GM21515 (cell line): ENCODE measurements around the gene E4F1.

Experiments used
- ATAC-seq: cut with Tn5 transposase; IDR thresholded peaks from one replicate; pipeline ENCODE4 v1.9.1; 2021; ENCODE audit not compliant: unreplicated experiment

The E4F1 gene

DNA sequence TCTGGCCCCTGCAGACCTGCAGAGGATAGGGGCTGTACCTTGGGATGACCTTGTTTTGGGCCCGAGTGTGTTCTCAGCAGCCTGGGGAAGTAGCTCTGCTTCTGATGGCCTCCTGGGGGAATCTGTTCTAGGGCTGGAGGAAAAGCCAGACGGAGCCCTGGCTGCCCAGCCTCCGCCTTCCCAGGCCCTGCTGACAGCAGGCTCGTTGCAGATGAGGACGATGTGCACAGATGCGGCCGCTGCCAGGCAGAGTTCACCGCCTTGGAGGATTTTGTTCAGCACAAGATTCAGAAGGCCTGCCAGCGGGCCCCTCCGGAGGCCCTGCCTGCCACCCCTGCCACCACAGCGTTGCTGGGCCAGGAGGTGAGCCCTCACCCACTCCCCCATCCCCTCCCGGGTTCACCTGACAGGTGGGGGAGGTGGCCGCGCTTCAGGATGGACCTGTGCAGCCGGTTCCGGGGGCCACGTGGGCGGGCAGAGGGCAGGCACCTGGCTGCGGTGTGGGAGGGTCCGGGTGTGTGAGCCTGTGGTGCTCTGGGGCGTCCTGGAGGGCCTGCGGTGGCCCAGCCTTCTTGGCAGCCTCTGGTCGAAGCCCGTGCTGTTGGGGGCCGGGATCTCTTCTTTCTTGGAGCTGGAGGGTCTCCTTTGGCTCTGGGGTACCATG, 4.9 kb downstream of the E4F1 start:
- no peak for ATAC-seq

DNA sequence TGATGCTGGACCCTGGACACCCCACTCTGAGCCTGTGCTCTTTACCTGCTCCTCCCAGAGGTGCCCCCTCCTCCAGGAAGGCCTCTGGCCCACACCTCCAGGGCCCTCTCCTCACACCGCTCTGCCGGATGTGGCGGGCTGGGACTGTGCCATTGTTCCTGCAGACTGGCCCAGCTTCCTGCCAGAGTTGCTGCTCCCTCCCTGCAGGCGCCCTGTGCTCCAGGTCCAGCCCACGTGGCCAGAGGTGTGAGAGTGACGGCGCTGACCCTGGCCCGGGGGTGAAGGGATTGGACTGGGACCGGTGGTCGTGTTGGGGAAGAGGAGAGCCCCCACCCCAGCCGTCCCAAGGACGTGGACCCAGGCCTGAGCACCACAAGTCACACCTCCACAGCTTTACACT, 5.7 kb downstream of the E4F1 start:
- no peak for ATAC-seq

DNA sequence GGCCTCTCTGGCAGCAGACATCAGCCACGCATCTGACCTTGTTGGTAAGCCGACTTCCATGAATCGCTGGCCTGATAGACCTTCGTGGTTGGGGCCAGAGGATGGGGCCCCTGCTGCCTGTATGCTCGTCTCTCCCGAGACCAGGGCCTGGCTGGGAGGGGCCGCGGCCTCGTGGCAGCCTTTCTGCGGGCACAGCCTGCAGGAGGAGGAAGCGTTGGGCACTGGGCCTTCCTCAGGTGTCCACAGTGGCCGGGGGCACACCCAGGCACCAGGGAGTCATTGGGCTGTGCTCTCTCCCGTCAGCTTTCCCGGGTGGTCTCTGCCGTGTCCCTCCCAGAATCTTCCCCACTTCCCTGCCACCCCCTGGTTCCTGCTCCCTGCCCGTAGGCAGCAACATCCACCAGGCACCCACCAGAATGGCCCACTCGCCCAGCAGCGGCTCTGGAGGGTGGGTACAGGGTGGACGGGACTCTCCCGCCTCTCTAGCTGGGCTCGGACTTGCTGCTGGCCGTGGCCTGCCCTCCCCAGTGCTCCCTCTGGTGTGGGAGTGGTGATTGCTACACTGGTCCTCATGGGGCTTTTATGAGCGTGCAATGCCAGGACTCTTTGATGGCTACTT, 6.3 kb downstream of the E4F1 start:
- ATAC-seq = no peak

DNA sequence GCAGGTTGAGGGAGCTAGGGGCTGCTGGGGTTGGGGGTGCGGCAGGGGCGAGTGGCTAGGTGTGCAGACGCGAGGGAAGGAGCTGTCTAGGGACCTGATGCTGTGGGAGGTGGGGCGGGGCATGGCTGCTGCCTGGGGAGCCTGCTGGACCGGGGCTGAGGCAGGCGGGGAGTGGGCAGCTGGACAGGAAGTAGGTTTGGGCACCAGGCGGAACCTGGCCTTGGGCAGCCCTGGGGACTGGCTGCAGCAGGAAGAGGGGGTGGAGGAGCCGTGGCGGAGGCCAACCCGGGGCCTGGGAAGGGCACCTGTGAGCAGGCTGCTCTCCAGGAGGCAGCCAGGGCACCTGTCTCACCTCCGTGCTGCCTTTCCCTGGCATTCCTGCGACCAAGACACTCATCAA, 7.0 kb downstream of the E4F1 start:
- ATAC-seq = no peak

DNA sequence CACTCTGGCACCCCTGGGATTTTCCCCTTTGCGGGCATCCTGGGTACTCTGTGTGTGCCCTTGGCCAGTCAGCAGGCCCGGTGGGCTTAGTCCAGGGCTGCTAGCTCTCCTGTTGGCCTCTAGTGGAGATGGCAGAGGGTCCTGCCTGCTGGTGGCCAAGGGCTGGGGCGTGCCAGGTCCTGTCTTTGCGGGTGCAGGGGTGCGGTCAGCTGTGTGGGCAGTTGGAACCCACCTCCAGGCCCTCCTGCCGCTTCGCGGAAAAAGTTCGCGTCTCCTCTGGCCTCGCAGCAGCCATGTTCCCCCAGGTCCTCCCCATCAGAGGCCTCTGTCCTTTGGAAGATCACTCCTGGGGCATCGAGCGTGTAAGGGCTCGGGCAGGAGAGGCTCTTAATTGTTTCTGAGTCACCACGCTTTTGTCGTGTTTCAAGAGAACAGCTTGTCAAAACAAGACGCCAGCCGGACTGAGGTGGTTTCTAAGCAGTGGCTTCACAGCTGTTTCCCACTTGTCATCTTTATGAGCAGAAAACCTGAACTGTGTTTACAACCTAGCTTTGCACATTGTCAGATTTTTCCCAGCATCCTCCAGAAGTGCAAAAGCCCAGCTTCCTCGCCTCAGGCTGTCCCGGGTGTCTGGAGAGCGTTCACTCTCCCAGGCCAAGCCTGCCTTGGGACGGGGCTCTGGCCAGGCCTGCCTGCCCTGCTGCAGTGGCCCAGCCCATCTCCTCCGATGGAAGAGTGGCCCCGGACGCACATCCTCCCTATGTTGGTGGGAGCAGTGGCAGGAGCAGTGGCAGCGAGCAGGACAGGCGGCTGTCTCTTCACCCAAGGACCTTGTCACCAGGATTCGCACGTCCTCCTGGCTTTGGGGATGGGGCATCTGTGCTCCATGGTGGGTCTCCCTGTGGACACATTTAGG, 7.9 kb downstream of the E4F1 start:
- ATAC-seq = no peak

DNA sequence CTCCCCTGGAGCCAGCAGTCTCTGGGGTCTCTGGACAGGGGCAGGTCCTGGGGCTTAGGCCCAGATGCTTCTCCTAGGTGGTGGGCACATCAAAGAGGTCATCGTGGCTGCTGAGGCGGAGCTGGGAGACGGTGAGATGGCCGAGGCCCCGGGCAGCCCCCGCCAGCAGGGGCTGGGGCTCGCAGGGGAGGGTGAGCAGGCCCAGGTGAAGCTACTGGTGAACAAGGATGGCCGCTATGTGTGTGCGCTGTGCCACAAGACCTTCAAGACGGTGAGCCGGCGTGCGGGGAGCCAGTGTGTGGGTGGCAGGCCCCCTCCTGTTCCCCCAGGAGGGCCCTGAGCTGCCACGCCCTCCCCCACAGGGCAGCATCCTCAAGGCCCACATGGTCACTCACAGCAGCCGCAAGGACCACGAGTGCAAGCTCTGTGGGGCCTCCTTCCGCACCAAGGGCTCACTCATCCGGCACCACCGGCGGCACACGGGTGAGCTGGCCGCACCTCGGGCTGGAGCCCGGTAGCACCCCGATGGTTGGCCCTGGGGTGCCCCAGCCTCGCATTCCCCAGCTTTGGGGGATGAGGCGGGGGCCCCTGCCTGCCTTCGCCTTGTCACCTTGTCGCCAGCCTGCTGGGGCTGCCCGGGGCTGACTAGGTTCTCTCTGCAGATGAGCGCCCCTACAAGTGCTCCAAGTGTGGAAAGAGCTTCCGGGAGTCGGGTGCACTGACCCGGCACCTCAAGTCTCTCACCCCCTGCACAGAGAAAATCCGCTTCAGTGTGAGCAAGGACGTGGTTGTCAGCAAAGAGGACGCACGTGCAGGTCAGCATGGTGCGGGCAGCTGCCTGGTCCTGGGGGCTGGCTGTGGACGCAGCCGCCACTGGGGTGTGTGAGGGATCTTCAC, 9.0 kb downstream of the E4F1 start:
- no peak for ATAC-seq

DNA sequence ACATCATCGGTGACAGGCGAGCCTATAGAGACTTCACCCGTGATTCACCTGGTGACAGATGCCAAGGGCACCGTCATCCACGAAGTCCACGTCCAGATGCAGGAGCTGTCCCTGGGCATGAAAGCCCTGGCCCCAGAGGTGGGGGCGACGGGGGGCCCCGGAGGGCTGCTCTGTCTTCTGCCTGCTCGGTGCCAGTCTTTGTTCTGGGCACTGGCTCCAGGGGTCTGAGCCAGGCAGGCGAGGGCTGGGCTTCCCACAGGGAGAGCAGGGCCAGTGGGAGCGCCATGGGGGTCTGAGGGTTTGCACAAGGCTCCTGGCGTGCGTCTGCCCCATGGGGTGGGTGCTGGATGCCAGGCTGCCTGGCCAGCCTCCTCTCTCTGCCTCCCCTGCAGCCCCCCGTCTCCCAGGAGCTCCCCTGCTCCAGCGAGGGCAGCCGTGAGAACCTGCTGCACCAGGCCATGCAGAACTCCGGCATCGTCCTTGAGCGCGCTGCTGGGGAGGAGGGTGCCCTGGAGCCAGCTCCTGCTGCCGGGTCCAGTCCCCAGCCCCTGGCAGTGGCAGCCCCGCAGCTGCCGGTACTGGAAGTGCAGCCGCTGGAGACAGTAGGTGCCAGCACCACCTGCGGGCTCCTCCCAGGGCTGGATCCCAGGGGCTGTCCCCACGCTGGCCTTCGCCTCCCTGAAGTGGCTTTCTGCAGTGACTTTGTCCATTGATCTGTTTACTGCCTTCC, 9.8 kb downstream of the E4F1 start:
- ATAC-seq = no peak

DNA sequence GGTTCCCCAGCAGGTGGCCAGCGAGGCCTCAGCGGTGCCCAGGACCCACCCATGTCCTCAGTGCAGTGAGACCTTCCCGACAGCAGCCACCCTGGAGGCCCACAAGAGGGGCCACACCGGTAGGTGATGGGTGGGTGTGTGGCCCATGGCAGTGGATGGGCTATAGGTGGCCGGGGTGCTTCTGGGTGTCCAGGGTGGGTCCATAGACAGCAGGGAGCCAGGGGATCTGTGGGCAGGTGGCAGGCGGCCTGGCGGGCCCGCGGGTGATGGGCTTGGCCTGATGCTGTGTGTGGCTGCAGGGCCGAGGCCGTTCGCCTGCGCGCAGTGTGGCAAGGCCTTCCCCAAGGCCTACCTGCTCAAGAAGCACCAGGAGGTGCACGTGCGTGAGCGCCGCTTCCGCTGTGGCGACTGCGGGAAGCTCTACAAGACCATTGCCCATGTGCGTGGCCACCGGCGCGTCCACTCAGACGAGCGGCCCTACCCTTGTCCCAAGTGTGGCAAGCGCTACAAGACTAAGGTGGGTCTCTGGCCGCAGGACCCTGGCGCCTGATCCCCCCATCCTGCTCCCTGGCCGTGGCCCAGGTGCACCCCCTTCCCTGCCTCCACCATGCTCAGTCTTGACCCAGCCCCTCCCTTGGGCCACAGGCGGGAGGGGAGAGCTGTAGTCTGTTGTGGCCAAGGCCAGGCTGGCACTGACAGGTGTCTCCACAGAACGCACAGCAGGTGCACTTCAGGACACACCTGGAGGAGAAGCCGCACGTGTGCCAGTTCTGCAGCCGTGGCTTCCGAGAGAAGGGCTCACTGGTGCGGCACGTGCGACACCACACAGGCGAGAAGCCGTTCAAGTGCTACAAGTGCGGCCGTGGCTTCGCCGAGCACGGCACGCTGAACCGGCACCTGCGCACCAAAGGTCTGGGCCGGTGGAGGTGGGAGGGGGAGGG, 10.8 kb downstream of the E4F1 start:
- no peak for ATAC-seq

DNA sequence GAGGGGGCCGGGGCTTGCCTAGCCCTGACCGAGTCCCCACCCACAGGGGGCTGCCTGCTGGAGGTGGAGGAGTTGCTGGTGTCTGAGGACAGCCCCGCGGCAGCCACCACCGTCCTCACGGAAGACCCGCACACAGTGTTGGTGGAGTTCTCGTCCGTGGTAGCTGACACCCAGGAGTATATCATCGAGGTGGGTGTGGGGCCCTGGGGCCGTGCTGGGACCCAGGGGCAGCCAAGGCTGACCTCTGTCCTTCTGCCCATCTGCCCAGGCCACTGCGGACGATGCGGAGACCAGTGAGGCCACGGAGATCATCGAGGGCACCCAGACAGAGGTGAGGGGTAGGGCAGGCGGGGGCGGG, 11.4 kb downstream of the E4F1 start:
- ATAC-seq = no peak

DNA sequence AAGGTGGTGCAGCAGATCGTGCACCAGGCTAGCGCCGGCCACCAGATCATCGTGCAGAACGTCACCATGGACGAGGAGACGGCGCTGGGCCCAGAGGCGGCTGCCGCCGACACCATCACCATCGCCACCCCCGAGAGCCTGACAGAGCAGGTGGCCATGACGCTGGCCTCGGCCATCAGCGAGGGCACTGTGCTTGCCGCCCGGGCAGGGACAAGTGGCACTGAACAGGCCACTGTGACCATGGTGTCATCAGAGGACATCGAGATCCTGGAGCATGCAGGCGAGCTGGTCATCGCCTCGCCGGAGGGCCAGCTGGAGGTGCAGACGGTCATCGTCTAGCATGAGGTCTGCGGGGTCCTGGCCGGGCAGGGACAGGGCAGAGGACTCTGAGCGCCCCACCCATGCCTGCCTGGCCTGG, 11.9 kb downstream of the E4F1 start:
- ATAC-seq = no peak

DNA sequence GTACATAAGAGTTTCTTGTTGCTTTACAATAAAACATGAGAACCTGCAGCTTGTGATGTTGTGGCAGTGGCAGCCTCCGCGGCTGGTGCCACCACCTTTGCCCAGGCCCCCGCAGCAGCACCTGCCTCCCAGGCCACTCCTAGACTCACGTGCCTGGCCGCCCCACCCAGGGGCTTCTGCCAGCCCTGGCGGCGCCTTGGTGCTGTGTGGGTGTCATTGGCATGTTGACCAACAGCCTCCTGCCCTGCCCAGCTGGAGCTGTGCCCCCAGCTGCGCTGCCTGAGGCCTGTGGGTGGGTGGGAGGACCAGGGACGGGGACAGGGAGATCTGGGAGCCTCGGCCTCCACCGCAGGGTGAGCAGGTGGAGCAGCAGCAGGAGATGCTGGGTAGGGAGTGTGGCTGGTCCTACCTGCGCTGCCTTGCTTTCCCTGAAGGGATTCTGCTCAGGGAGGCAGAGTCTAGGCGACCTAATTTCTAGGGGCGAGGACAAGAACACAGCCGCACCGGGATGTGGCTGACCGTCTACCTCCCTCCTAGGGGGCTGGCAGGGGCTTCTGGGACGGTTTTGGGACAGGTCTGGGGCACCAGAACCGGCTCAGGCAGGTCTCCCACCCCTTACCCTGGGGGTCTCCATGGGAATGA, 12.4 kb downstream of the E4F1 start:
- ATAC-seq = no peak

DNA sequence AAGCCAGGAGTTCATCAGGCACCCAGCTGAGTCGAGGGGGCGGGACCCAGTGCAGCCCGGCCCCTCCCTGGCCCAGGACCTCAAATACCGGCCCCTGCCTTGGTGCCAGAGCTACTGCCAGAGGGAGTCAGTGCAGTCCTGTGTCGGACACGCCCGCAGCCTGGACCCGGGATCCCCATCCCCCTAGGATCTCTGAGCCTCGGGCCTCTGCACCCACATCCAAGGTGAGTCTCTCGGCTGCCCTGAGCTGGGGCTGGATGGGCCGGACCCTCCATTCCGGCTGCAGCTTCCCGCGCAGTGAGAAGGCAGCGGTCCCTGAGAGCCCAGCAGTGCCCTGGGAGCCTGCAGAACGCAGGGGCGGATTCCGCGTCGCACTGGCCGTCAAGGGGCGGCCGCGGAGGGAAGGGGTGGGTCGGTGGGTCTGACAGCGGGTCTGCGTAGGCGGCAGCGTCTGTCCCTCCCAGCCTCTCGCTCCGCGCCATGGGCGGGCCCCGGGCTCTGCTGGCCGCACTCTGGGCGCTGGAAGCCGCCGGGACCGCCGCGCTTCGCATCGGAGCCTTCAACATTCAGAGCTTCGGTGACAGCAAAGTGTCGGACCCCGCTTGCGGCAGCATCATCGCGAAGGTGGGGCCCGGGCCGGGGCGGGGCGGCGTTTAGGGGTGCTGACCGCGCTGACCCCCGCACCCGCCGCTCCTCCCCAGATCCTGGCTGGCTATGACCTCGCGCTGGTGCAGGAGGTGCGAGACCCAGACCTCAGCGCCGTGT, 13.1 kb downstream of the E4F1 start, which contains the start of gene DNASE1L2:
TSS of gene DNASE1L2 (plus strand) at position 108 of the 765 bp plus-strand sequence. CDS start at position 481, 373 bp downstream.
- ATAC-seq = no peak

DNA sequence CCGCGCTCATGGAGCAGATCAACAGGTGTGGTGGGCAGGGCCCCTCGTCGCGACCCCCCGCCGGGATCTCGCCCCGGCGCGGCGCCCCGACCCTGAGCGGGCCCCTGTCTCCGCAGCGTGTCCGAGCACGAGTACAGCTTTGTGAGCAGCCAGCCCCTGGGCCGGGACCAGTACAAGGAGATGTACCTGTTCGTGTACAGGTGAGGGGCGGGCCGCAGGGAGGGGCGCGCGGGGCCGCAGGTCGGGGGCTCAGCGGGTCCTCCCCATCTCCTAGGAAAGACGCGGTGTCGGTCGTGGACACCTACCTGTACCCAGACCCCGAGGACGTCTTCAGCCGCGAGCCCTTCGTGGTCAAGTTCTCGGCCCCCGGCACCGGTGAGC, 13.7 kb downstream of the E4F1 start:
- no peak for ATAC-seq

DNA sequence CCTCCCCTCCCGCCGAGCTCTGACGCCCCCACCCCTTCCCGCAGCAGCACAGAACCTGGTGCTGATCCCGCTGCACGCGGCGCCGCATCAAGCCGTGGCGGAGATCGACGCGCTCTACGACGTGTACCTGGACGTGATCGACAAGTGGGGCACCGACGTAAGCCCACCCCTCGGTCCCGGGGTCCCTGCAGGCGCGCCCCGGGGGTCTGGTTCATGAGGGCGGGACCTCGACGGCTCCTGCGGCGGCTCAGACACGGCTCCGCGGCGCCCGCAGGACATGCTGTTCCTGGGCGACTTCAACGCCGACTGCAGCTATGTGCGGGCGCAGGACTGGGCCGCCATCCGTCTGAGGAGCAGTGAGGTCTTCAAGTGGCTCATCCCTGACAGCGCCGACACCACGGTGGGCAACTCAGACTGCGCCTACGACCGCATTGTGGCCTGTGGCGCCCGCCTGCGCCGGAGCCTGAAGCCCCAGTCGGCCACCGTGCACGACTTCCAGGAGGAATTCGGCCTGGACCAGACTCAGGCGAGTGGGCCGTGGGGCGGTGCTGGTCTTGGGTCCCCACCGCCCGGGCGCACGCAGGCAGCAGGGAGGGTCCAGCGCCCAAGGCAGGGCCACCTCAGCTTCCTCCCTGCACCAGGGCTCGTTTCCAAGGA, 14.2 kb downstream of the E4F1 start:
- ATAC-seq = no peak

DNA sequence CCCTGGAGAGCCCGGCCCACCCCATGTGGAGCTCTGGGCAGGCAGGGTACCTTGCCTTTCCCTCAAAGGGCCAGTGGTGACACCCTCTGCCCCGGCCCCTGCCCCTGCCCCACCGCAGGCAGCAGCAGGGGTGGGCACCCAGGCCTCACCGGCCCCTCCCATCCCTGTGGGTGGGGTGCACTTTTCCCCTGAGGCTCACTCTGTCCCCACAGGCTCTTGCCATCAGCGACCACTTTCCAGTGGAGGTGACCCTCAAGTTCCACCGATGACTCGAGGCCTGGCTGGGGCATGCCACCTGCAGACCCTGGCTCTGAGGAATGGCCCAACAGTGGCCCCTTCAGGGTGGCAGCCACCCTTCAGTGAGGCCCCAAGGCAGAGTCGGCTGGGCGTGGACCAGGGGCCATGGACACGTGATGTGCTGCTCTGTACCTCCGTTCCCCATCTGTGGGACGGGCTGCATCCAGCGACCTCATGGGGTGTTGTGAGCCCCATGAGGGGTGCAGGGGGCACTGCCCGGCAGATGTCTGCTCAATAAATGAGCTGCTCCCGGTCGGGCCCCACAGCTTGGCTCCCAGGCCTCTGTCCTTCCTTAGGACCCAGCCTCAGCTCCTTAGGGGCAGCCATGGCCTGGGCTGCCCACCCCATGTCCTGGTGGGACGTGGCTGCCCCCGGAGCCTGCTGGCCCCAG, 14.9 kb downstream of the E4F1 start:
- no peak for ATAC-seq

DNA sequence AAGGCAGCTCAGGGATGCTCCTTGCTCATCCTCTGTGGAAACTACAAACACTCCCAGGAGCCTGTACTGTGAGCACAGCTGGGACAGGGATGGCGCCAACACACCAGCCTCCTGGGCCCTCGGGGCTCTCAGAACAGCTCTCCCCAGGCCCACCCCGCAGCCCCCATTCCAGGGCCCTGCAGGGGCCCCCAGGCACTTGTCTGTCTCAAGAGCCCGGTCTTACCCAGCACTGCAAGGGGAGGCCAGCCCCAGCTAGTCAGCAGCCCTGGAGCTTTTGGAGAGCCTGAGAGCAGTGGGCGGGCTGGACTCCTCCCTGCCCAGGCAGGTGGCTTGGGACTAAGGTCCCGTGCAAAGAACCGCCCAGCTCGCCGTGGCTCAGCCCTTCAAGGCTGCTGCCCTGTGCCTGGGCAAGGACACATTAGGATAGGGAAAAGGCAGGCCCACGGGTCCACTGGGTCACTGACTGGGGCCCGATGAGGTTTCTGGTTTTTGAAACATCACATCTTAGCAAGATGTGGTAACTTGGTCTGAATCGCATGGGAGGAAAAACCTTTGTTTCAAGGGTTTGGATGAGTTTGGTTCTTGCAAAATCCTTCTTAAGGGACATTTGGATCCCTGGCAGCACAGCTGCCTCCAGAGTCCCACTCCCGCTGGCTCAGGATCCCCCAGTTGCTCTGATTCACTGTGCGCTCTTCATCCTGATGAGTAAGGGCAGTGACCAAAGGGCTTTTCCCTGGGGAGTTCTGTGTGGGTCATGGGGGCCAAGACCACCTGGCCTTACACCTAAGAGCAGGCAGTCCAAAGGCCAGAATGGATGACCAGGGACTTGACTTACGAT, 15.7 kb downstream of the E4F1 start:
- no peak for ATAC-seq
